C4-2B (cell line): ENCODE results near the gene IDUA.

Experiments used
- ZFX ChIP-seq: fragments of 450-650 bp; IDR thresholded peaks from 2 replicates; pipeline ENCODE4 v1.6.1; 2017
- TF ChIP-seq, protein P1 (sequence below): fragments of 450-650 bp; conservative IDR thresholded peaks from 2 replicates; pipeline ENCODE4 v1.5.1; 2017; ENCODE audit warnings: mild to moderate bottlenecking

DNA sequence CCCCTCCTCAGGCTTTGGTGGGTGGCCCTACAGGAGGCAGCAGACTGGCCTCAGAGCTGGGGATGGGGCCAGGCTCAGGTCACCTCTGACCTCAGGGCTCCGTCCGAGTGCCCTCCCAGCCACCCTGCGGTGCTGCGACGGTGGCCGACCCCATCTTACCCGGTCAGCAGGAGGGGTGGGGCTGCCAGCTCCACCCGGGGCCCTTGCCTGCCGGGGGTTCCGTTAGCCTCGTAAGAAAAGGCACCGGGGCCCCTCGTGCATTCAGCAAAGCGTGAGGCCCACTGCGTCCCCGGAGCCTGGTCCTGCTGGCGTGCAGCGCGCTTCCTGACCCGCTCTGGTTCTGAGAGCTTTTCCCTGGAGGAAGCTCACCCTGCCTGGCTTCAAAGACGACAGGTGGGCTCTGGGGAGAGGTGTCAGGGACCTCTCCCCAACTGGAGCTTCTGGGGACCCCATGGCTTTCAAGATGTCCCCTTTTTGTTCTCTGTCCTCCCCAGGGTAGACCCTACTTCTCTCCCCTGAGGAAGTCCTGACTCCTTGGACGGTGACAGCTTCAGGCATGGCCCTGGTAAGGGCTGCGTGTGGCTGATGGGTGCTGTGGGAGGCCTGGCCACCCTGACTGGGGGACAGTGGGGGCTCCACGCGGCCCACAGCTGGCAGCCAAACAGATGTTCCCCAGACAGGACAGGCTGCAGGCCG lies 40.5 kb downstream of the IDUA start:
- TF ChIP-seq, protein P1, sequence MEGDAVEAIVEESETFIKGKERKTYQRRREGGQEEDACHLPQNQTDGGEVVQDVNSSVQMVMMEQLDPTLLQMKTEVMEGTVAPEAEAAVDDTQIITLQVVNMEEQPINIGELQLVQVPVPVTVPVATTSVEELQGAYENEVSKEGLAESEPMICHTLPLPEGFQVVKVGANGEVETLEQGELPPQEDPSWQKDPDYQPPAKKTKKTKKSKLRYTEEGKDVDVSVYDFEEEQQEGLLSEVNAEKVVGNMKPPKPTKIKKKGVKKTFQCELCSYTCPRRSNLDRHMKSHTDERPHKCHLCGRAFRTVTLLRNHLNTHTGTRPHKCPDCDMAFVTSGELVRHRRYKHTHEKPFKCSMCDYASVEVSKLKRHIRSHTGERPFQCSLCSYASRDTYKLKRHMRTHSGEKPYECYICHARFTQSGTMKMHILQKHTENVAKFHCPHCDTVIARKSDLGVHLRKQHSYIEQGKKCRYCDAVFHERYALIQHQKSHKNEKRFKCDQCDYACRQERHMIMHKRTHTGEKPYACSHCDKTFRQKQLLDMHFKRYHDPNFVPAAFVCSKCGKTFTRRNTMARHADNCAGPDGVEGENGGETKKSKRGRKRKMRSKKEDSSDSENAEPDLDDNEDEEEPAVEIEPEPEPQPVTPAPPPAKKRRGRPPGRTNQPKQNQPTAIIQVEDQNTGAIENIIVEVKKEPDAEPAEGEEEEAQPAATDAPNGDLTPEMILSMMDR, result no peak
- no peak for TF ChIP-seq ZFX
